ENCODE measurements around the gene KDM4B.

The KDM4B gene

DNA sequence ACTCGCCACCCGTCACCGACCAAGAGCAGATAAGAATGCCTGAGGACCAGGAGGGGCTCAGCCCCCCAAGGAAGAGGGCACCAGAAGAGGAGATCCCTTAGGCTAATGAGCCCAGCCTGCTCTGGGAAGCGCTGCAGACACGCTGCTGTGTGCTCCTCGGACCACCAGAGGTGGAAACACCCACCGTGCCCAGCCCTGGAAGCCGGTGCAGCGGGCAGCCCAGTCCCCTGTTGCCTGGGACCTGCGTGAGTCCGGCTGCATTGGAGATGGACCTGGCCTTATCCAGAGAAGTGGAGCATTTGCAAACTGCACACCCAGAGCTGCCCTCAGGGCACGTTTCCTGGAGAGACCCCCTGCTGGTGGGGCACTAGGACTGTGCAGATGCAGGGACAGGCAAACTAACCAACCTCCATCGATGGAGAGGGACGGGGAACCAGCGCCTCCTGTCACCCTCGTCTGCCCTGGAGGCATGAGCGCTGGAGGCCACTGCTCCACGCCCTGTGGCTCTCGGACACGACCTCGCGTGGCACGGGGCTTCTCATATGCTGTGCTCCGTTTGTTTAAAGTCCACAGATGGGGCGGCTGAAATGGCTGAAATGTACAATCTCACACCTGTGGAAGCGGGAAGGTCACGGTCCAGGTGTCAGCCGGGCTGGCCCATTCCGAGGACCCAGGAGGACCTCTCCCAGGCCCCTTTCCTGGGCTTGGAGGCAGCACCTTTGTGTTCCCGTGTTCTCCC is 153.9 kb downstream of the KDM4B start:
- no peak for DNase-seq (ENCODE audit: low read depth)

DNA sequence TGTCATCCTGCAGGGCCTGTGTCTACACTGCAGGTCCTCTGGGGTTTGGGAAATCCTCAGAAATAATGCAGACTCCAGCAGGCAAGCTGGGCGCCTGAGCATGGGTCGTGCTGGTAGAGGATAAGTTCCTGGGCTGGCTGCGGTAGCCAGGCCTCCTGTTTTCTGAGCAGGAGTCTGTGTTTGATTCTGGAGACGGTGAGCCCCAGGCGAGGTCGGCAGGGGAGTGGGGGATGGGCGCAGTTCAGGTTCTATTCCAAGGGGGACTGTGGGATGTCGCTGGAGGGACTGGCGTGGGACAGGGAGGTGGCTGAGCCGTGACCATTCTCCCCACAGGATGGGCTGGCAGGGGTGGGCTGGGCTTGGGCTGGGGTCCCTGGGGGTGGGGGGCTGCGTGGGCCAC is 154.7 kb downstream of the KDM4B start:
- DNase-seq (ENCODE audit: low read depth): no peak

DNA sequence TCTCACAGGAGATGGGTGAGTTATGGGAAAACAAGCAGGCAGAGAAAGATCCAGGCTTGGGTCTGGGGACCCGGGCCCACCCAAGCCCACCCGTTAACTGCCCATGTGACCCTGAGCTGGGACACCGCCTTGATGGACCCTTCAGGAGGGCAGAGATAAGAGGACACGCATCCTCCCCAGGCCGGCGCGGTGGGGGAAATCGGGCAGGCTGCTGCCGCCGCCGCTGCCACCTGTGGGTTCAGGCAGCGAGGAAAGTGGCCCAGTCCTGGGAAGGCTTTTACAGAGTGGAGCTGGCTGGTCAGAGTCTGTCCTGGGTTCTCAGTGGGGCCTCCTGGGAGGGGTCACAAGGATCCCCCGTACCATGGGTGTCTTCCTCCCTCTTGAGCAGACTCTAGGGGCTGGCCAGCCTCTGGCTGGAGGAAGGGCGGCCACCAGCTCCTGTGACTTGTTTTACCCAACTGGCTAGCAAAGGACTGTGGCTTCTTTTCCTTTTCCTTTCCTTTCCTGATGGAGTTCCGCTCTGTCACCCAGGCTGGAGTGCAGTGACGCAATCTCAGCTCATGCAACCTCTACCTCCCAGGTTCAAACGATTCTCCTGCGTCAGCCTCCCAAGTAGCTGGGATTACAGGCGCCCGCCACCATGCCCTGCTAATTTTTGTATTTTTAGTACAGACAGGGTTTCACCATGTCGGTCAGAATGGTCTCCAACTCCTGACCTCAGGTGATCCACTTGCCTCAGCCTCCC is 155.4 kb downstream of the KDM4B start:
- no peak for DNase-seq (ENCODE audit: low read depth)

DNA sequence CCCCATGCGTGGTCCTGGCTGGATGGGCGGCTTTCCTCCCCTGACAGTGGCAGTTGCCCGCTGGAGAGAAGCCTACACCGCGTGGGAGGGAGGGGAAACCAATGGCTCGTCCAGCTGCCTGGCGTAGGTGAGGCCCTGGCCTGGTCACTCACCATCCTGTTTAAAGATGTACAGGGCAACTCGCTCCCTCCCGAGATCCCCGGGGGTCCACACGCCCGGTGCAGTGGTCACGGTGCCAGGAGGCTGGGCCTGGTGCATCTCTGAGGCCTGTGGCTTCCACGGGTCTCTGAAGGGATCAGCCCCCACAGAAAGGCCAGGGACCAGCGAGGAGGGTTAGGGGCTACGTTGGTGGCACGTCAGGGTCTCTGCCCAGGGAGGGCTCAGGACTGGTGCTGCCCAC is 156.5 kb downstream of the KDM4B start:
- DNase-seq (ENCODE audit: low read depth): no peak

DNA sequence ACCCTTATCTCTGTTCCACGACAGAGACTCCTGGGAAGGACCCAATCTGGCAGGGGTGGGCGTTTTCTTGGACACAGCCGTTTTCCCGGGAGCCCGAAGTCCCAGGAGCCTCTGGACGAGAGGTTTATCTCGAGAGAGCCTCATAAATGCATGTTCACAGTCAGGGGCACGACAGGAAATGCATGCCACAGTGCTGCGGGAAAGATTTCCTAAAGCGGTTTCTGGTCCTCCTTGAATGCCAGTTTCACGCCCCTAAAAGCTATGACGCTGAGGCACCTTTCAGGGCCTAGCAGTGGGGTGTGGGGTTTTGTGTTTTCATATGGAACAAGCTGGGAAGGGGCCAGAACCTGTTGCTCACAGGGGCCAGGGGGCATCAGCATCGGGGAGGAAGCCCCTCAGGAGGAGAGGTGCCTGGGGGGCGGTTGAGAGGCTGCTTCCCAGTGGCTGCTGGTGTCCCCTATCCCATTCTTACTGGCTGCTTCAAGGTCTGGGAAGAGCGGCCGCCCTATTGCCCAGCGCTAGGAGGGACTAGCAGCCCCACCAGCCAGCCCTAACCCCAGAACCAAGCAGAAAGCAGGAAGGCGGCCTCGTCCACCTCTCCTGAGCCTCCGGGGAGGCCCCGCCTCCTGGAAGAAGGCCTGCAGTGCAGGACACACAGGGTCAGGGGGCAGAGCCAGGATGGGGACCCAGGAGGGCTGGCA is 157.0 kb downstream of the KDM4B start:
- DNase-seq (ENCODE audit: low read depth): no peak

DNA sequence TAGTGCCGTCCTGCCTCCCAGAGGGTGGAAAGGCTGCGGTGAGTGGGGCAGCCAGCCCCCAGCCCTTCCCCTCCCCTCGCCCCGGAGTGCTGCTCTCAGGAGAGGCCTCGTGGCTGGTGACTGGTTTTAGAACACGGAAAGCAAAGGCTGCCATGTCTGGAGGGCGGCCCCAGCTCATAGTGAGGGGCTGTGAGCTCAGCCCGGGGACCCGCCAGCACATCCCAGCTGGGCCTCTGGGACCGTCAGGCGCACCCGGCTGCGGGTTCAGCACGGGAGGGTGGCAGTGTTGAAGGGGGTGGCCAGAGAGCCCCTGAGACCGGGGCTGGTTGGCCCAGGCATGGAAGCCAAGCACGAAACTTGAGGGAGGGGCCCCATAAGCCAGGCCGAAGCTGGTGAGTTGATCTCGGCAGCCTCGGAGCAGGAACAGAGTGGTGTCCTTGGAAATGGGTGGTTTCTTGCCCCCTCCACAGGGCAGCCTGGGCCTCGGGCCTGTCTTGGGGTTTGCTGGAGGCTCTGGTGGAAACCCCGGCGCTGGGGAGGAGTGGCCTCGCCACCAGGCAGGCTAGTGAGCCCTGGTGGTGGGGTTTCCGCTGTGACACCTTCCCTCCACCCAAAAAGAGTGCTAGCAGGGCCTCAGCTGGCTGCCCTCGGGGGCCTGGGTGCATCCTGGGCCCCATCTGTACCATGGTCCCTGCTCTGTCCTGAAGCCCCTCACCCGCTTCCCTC is 157.7 kb downstream of the KDM4B start:
- no peak for DNase-seq (ENCODE audit: low read depth)

DNA sequence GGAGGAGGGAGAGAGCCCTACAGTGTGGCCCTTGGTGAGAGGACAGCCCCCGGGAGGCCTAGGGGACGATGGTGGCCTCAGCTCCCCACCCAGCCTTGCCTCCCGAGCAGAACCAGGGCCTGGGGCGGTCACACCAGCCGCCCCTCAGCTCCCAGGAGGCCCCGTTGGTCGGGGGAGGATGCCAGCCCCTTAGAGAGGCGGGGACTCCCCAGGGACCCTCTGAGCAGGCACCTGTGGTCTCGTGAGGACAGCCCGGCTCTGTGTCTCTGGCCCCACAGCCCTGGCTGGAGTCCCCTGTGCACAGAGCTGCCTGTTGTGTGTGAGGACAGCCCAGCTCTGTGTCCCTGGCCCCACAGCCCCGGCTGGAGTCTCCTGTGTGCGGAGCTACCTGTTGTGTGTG is 158.8 kb downstream of the KDM4B start:
- DNase-seq (ENCODE audit: low read depth): no peak

DNA sequence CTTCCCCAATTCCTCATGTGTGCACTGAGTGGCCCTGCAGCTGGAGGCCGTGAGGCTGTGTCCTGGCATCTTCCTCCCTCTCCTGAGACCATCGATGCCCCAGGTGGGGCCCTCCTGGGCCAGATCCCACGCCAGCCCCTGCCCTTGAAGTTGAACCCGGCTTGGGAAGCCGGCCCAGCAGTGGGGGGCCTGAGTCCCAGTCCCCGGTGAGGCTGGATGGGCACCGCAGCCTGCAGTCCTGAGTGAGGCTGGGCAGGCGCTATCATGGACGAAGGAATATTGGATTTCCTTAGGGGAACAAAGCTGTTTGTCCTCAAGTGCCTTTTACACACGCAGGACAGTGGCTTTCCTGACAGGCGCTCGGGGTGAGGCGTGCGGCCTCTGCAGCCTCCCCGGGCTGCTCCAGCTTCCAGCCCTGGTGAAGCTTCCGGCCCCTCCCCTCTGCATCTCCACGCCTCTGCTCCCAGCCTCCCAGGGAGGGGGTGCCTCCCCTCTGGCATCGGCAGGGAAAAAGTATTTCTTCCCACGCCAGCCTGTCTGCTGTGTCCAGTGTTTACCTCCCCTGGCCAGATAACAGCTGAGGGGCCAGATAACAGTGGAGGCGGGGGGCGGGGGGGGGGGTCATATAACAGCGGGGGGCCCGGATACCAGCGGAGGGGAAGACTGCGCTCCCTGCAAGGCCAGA is 159.5 kb downstream of the KDM4B start:
- DNase-seq (ENCODE audit: low read depth): no peak

DNA sequence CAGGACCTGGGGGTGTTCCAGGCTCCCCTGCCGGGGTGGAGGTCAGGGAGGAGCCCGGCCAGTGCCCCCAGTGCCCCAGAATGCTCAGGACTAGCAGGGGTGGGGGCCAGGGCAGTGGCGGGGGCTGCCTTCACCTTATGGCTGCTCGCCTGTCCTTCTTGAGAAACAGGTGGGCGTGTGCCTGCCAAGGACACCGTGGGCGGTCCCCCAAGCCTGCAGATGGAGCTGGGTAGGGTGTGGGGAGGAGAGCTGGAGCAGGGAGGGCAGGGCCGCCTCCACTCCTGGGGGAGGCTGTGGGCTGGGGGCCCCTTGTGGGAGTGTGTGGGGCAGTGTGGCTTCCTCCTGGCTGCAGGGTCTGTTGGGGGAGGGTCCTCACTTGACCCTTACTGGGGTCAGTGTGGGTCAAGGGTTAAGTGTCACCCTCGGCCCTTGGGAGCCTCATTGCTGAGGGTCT is 160.1 kb downstream of the KDM4B start:
- no peak for DNase-seq (ENCODE audit: low read depth)

DNA sequence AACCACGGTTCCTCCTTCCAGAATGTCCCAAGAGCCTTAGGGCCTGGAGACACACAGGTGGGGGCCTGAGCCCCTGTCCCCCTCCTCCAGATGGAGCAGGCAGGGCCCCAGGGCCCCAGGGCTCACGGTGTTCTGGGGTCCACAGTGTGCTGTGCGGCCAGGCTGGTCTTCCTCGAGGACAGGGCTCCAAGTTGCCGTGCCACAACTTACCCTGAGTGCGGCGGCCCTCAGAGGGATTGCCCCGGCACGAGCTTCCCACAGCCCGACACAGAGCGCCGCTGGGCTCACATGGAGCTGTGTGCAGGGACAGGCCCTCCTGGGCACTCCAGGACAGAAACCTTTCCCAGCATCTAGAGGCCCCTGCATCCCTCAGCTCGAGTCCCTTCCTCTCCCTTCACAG is 160.8 kb downstream of the KDM4B start:
- no peak for DNase-seq (ENCODE audit: low read depth)

DNA sequence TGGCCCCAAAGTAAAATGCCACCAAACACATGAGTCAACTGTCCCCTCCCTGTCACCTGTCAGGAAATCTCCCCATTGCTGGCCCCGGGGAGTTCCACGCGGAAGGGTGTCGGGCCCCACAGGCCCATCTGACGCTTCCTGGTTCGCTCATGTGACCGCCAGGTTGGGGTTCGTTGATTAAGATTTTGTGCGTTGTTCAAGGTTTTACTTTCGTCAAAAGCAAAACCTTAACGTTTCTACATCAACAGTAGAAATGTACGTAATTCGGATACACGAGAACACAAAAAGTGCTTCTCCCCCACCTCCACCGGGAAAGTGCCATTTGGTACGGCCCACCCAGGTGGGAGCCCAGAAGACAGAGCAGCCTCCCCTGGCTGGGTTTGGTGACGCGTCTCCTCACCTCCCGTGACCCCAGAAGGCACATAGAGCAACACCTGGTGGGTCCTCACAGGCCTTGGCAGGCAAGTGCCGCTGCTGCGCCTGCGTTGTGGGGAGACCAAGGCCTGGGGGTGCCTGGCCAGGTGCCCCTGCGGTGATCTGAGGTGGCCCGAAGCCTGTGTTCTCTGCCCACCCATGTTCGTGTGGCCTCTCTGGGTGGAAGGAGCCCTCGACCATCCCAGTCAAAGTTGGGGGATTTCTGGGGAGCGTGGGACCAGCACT is 161.6 kb downstream of the KDM4B start:
- DNase-seq (ENCODE audit: low read depth): peak; percentile 28

DNA sequence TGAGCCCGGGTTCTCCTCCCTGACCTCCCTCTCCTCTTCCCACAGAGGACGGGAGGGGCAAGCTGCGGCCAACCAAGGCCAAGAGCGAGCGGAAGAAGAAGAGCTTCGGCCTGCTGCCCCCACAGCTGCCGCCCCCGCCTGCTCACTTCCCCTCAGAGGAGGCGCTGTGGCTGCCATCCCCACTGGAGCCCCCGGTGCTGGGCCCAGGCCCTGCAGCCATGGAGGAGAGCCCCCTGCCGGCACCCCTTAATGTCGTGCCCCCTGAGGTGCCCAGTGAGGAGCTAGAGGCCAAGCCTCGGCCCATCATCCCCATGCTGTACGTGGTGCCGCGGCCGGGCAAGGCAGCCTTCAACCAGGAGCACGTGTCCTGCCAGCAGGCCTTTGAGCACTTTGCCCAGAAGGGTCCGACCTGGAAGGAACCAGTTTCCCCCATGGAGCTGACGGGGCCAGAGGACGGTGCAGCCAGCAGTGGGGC is 162.2 kb downstream of the KDM4B start:
- DNase-seq (ENCODE audit: low read depth): no peak

DNA sequence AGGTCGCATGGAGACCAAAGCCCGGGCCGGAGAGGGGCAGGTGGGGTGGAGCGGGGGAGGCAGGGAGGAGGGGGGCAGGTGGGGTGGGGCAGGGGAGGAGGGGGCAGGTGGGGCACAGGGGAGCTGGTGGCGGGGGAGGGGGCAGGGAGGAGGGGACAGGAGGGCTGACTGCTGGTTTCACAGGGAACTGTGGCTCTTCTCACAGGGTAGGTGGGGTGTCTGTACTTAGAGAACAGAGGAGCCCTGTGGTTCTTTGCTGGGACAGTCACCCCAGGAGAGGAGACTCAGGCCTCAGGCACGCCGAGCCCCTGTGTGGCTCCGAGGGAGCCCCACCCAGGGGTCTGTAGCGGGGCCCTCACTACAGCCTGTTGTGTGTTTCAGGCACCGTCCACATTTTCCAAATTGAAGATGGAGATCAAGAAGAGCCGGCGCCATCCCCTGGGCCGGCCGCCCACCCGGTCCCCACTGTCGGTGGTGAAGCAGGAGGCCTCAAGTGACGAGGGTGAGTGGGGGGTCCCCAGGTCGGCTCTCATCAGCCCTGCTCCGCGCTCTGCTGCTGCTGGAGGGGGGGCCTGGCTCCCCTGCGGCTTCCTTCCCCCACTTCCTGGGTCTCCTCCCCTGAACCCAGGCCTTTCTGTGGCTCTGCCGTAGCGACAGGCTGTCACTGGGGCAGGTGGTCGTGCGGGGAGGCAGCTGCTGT is 162.7 kb downstream of the KDM4B start:
- no peak for DNase-seq (ENCODE audit: low read depth)

DNA sequence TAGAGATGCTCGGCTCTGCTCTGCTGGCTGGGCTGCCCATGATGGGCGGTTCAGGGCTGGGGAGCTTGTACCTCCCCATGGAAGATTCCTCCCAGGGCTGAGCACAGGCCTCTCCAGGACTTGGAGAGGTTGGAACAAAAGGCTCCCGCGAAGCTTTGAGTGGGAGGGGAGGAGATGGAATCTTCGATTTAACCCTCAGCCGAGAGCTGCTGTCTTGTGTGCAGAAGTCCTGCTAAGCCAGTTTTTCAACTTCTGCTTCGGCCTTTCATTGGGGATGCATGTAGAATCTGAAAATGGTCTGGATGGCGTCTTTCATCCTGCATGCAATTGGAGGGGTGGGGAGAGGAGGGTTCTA is 163.3 kb downstream of the KDM4B start:
- no peak for DNase-seq (ENCODE audit: low read depth)

DNA sequence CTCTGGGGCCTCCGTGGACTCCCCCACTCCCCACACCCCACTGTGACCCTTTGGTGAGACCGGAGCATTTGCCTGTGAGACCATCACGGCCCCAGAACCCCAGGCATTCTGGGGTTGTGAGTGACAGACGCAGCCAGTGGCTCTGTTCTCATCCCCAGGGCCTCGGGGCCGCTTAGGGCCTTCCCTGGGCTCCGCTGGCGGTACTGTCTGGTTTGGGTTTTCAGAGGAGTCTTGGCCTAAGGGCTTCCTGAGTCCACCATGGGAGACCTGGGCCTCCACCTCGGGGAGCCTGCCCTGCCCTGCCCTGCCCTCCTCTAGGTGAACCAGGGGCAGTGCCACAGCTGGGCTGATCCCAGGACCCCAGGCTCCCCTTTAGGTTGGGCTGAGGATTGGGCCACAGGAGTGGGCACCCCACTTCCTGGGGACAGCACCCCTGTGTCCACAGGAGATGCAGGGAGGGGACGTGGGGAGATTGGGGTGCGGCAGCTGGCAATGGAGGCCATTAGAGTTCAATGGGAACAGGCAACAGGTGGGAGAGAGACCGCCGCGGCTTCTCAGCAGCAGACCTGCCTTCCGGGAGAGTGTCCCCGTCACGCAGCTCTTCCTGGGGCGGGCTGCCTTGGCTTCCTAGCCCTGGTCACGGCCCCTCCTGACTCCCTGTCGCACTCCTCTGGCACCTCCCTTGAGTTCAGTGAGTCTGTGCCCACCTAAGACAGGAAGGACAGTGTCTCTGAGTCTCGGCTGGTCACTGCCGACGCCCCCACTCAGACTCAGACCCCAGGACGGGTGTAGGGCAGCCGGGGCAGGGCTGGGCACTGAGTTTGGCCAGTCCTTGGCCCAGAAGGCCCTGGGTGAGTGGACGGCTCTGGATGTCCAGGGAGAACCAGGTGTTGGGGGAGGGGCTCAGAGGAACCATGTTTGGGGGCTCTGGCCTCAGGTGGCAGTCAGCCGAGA is 164.1 kb downstream of the KDM4B start:
- no peak for DNase-seq (ENCODE audit: low read depth)

DNA sequence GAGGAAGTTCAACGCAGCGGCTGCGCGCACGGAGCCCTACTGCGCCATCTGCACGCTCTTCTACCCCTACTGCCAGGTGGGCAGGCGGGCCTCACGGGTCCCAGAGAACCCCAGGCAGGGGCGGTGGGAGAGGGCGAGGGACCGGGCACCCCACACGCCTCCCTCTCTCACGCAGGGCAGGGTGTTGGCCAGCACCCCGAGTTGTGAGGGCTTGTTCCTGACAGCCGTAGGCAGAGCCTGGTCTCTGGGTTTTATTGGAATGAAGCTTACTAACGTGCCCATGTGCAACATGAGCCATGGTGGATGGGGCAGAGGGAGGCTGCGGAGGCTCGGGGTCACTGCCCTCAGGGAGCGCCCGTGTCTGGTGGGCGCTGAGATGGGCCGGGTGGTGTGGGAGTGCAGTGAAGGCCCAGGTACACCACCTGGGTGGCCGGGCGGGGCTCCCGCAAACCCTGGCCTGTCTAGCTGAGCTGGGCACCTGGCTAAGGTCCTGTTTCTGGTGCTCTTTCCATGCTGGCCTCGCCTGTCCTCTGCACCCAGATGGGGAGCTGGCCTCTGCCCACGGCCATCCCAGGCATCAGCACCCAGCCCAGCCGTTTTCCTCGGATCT is 165.2 kb downstream of the KDM4B start:
- DNase-seq (ENCODE audit: low read depth): no peak

DNA sequence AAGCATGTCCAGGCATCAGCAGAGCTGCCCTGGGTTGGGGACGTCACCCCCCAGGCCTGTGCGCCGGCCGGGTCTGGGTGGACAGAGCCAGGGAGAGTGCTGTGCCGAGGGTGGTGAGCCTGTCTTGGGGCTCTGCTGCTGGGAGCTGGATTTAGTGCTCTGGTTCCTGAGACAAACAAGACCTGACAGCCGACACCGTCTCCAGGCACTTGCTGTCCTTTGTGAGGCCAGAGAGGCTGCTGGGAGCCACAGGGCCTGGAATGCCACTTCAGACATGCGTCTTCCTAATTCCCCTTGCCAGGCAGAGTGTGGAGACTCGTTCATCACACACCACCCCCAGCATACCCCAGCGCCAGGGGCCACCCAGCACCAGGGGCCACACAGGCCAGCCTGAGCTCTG is 165.8 kb downstream of the KDM4B start:
- DNase-seq (ENCODE audit: low read depth): no peak

DNA sequence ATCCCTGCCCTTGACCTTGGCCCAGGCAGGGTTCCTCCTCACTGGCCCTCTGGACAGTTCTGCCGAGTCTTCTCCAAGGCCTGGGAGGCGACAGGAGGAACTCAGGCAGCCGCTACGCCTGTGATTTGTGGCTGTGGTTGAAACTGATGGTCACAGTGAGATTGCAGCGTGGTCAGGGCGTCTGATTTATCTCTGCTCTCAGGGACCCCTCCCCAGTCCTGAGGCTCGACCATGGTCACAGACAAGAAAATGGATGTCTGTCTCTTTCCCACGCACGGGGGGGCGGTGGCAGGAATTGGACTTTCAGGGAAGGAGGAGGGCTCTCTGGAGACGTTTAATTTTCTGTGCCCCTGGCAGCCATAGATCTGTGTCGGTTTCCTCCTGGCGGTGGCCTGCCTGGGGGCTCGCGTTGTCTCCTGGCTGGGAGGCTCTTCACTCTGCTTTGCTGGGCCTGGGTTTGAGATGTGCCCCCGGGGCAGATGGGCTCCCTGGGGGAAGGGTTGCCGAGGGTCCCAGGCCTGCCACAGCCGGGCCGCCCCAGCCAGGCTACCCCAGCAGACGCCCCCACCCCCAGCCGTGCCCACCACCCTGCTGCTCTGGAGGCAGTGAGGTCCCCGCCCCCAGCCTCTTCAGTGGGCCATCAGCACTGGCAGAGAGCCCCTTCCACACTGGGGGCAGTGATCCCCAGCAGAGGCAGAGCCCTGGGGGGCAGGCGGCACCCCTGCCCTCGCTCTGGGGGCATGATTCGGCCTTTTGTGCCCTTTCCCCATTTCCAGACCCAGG is 167.4 kb downstream of the KDM4B start:
- DNase-seq (ENCODE audit: low read depth): no peak

Data from stimulated activated CD4-positive, alpha-beta T cell treated with anti-CD3 and anti-CD28 coated beads, Interleukin-2, amount 100 ng/mL, for 4 hours (primary cell).